ENCODE measurements around the gene OIP5.
A peak's percentile ranks its signal among the peaks of the same experiment; 100 is the strongest.
"Not testable (repeated sequence)": the region's sequence is repeated elsewhere in the genome, so short reads cannot be mapped to it uniquely, and the experiment has no call there.

The OIP5 gene

GRCh38 chr15:41332194-41333025 is at the start of gene OIP5, which contains the start of gene NUSAP1:
Gene OIP5 (minus strand): TSS chr15:41332591. CDS start chr15:41332561, 30 bp downstream.
Gene NUSAP1 (plus strand): TSS chr15:41332881. CDS start chr15:41332958, 77 bp downstream.
- DNase-seq = peak; percentile 99

- DNase-seq = no peak
Observed at GRCh38 chr15:41377978-41378377, 45.6 kb upstream of the OIP5 start.

GRCh38 chr15:41367418-41367817 is 35.0 kb upstream of the OIP5 start:
- DNase-seq = no peak

- DNase-seq = no peak
Observed at GRCh38 chr15:41354371-41354770, 22.0 kb upstream of the OIP5 start.

GRCh38 chr15:41350057-41350717 is 17.8 kb upstream of the OIP5 start:
- no peak for DNase-seq

GRCh38 chr15:41347236-41347635 is 14.8 kb upstream of the OIP5 start:
- DNase-seq = no peak

GRCh38 chr15:41341519-41341918 is 9.1 kb upstream of the OIP5 start:
- no peak for DNase-seq

- no peak for DNase-seq
Observed at GRCh38 chr15:41340189-41340695, 7.9 kb upstream of the OIP5 start.

- no peak for DNase-seq
Observed at GRCh38 chr15:41337631-41338522, 5.5 kb upstream of the OIP5 start.

GRCh38 chr15:41337047-41337446 is 4.7 kb upstream of the OIP5 start:
- DNase-seq = no peak

- DNase-seq = no peak
Observed at GRCh38 chr15:41336549-41336948, 4.2 kb upstream of the OIP5 start.

GRCh38 chr15:41334293-41335120 is 2.1 kb upstream of the OIP5 start:
- no peak for DNase-seq

- no peak for DNase-seq
Observed at GRCh38 chr15:41333026-41333562, 703 bp upstream of the OIP5 start.

- DNase-seq = no peak
Observed at GRCh38 chr15:41331833-41332193, 578 bp downstream of the OIP5 start.

- DNase-seq = no peak
Observed at GRCh38 chr15:41331281-41331680, 1.1 kb downstream of the OIP5 start.

GRCh38 chr15:41323611-41324010 is 8.8 kb downstream of the OIP5 start:
- no peak for DNase-seq

- not testable (repeated sequence) for DNase-seq
Observed at GRCh38 chr15:41320805-41321330, 11.5 kb downstream of the OIP5 start.

- DNase-seq = no peak
Observed at GRCh38 chr15:41309226-41309905, 23.0 kb downstream of the OIP5 start.

- DNase-seq = no peak
Observed at GRCh38 chr15:41307679-41308078, 24.7 kb downstream of the OIP5 start.

- no peak for DNase-seq
Observed at GRCh38 chr15:41304149-41304770, 28.1 kb downstream of the OIP5 start.

Measured in NCI-H1694 treated with DMSO at 0.1 percent for 48 hours (cell line).